IPS-NIHi11 (cell line): Measurements from ENCODE around the gene EYS.

Source experiments
- DNase-seq: peaks from one replicate; pipeline ENCODE4 v3.0.0; 2012; ENCODE audit warnings: mixed read lengths, low spot score

The EYS gene

DNA sequence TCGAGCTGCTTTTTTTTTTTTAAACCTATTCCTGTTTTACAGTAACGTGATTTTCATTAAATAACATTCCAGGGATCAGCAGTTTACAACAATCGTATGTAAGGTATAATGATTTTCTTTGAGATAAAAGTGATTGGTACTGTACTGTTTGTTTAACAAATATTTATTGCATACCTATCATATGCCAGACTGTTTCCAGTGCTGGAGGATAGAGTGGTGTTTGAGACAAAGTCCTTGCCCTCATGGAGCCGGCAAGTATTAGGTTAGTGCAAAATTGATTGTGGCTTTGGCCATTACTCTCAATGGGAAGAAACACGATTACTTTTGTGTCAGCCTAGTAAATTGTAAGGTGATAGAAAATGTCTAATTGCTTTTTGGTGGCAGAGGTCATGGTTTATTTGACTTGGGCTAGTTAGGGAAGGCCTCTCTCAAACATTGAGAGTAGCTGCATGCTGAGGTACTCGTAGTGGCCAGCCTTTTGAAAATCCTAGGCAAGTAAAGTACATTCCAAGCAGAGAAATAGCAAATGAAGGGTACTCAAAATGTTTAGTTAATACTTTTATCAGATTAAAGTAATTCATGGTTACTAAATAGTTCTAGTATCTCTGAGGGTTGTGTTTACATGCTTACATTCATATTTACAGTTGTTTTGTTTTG lies 2035.8 kb downstream of the EYS start:
- no peak for DNase-seq
